Neuronal stem cell (in vitro differentiated cells): ENCODE results near the gene ZNF81.
"Not testable (repeated sequence)": the region's sequence is repeated elsewhere in the genome, so short reads cannot be mapped to it uniquely, and the experiment has no call there.

Experiments used
- DNase-seq: peaks from one replicate; pipeline ENCODE4 v3.0.0-alpha.2; 2013; ENCODE audit warnings: low spot score
- H2AFZ ChIP-seq: one replicate; pipeline ENCODE4 v1.6.1; 2013; ENCODE audit warnings: mild to moderate bottlenecking, low read length, inconsistent platforms
- H2AK5ac ChIP-seq: 2 replicates; pipeline ENCODE4 v1.6.1; 2013; ENCODE audit warnings: low read depth, mild to moderate bottlenecking, inconsistent platforms, low read length, moderate library complexity, mixed read lengths
- H2BK120ac ChIP-seq: 2 replicates; pipeline ENCODE4 v1.6.1; 2013; ENCODE audit warnings: low read depth, mild to moderate bottlenecking, inconsistent platforms, low read length, moderate library complexity, mixed read lengths
- H2BK12ac ChIP-seq: one replicate; pipeline ENCODE4 v1.6.1; 2013; ENCODE audit warnings: low read length, inconsistent platforms
- H2BK15ac ChIP-seq: 2 replicates; pipeline ENCODE4 v1.6.1; 2013; ENCODE audit warnings: mild to moderate bottlenecking, low read length, inconsistent platforms, mixed read lengths
- H2BK5ac ChIP-seq: one replicate; pipeline ENCODE4 v1.6.1; 2013; ENCODE audit warnings: inconsistent platforms, mild to moderate bottlenecking, low read length, moderate library complexity
- H3K14ac ChIP-seq: one replicate; pipeline ENCODE4 v1.6.1; 2013; ENCODE audit warnings: low read length, inconsistent platforms
- H3K18ac ChIP-seq: 2 replicates; pipeline ENCODE4 v1.6.1; 2013; ENCODE audit warnings: low read length, inconsistent platforms
- H3K23ac ChIP-seq: 2 replicates; pipeline ENCODE4 v1.6.1; 2013; ENCODE audit warnings: low read depth, mild to moderate bottlenecking, mixed read lengths, low read length, inconsistent platforms; ENCODE audit not compliant: poor library complexity
- H3K27ac ChIP-seq: replicated peaks from 3 replicates; pipeline ENCODE4 v1.5.1; 2013; ENCODE audit warnings: low read length, inconsistent platforms
- H3K27me3 ChIP-seq, 3 experiments: 2 replicates each; pipeline ENCODE4 v1.6.1; 2013; ENCODE audit warnings: low read length in 3 of 3, mild to moderate bottlenecking in 2 of 3, inconsistent platforms in 1 of 3, low read depth in 1 of 3, mixed read lengths in 1 of 3, moderate library complexity in 1 of 3; ENCODE audit not compliant: control insufficient read depth in 3 of 3, insufficient read depth in 3 of 3
- H3K36me3 ChIP-seq, 2 donors: replicated peaks in 1 of 2; 2 replicates each; pipeline ENCODE4 v1.6.1; 2013; ENCODE audit warnings: low read length in 2 of 2; ENCODE audit not compliant: control insufficient read depth in 2 of 2, insufficient read depth in 2 of 2
- H3K4ac ChIP-seq: 2 replicates; pipeline ENCODE4 v1.6.1; 2013; ENCODE audit warnings: inconsistent platforms, mild to moderate bottlenecking, low read length, moderate library complexity
- H3K4me1 ChIP-seq, 2 donors: 1 replicate in 1 of 2; 2 replicates in 1 of 2; pipeline ENCODE4 v1.6.1; 2013; ENCODE audit warnings: low read length in 2 of 2, low read depth in 1 of 2; ENCODE audit not compliant: control insufficient read depth in 2 of 2, insufficient read depth in 1 of 2
- H3K4me2 ChIP-seq: one replicate; pipeline ENCODE4 v1.6.1; 2013; ENCODE audit warnings: mild to moderate bottlenecking, low read length, inconsistent platforms; ENCODE audit not compliant: insufficient read depth, poor library complexity, severe bottlenecking
- H3K4me3 ChIP-seq, 2 donors: 2 replicates each; pipeline ENCODE4 v1.5.1; 2013; ENCODE audit warnings: low read length in 2 of 2, mild to moderate bottlenecking in 2 of 2, inconsistent platforms in 1 of 2, moderate library complexity in 1 of 2
- H3K79me1 ChIP-seq: one replicate; pipeline ENCODE4 v1.6.1; 2013; ENCODE audit warnings: low read depth, mild to moderate bottlenecking, inconsistent platforms, low read length, moderate library complexity
- H3K9ac ChIP-seq: one replicate; pipeline ENCODE4 v1.6.1; 2013; ENCODE audit warnings: mild to moderate bottlenecking, low read depth, low read length, inconsistent platforms; ENCODE audit not compliant: poor library complexity
- H3K9me3 ChIP-seq, 2 donors: replicated peaks in 1 of 2; 2 replicates each; pipeline versions ENCODE3 to v1.6.1; 2013; ENCODE audit warnings: low read length in 2 of 2, mild to moderate bottlenecking in 2 of 2, inconsistent platforms in 1 of 2, low read depth in 1 of 2, mixed read lengths in 1 of 2, moderate library complexity in 1 of 2; ENCODE audit not compliant: control insufficient read depth in 2 of 2, insufficient read depth in 1 of 2
- H4K8ac ChIP-seq: one replicate; pipeline ENCODE4 v1.6.1; 2013; ENCODE audit warnings: low read depth, mild to moderate bottlenecking, inconsistent platforms, low read length, moderate library complexity
- H4K91ac ChIP-seq: one replicate; pipeline ENCODE4 v1.6.1; 2013; ENCODE audit warnings: low read length, low read depth, mild to moderate bottlenecking, inconsistent platforms; ENCODE audit not compliant: poor library complexity
- WGBS, 2 donors: extraction: QIAGEN DNeasy Blood & Tissue Kit; methylation state at CpG; one replicate each; pipeline ENCODE4 v1.1.7; 2013; ENCODE audit warnings: missing lambda C conversion rate in 2 of 2, mixed read lengths in 1 of 2; ENCODE audit not compliant: insufficient read length in 2 of 2, insufficient replicate concordance in 1 of 2; ENCODE audit errors: extremely low coverage in 2 of 2; 5-methylcytosine and 5-hydroxymethylcytosine counted together

ZNF81 gene

GRCh38 chrX:47806415-47807271, 30.1 kb upstream of the ZNF81 start:
- H3K79me1 ChIP-seq, H3K4me2 ChIP-seq, H2BK15ac ChIP-seq, H3K4ac ChIP-seq, DNase-seq, H3K23ac ChIP-seq, H2BK12ac ChIP-seq, H4K91ac ChIP-seq, H3K14ac ChIP-seq, H3K27me3 ChIP-seq, H2AK5ac ChIP-seq, H2BK5ac ChIP-seq, H3K36me3 ChIP-seq, H3K9me3 ChIP-seq, H3K9ac ChIP-seq, H2BK120ac ChIP-seq, H3K4me3 ChIP-seq, H3K4me1 ChIP-seq: not testable (repeated sequence)
- Histone ChIP-seq H3K18ac (peak overlapping the region; percentile 38), H2AFZ (peak overlapping the region; percentile 68), H4K8ac (peak overlapping the region; percentile 17), H3K27ac (peak overlapping the region; percentile 73)
- WGBS, 2 donors: no CpG with 5 or more reads among the region's 14 CpGs

- no CpG with 5 or more reads among the region's 3 CpGs for WGBS, 2 donors
- not testable (repeated sequence) for H3K27me3 ChIP-seq, H4K8ac ChIP-seq, H2AK5ac ChIP-seq, H3K9me3 ChIP-seq, H3K14ac ChIP-seq, H4K91ac ChIP-seq, H3K23ac ChIP-seq, H2BK120ac ChIP-seq, H3K4me3 ChIP-seq, H2BK5ac ChIP-seq, H3K4ac ChIP-seq, DNase-seq, H3K4me2 ChIP-seq, H3K36me3 ChIP-seq, H2AFZ ChIP-seq, H3K4me1 ChIP-seq, H3K27ac ChIP-seq, H2BK15ac ChIP-seq, H3K9ac ChIP-seq, H3K18ac ChIP-seq, H3K79me1 ChIP-seq, H2BK12ac ChIP-seq
These were observed 29.5 kb upstream of the ZNF81 start for GRCh38 chrX:47807272-47807538.

- no peak for DNase-seq
- H3K9me3 ChIP-seq: no peaks in the 10 kb centered on the region
- H3K18ac ChIP-seq: peak overlapping the region; percentile 8
- H3K4me3 ChIP-seq: no peak overlapping the region
- H3K9ac ChIP-seq: no peak overlapping the region
- no peak overlapping the region for H2BK120ac ChIP-seq
- no peak overlapping the region for H2AFZ ChIP-seq
- peaks cover 0 to 2% of the 10 kb centered on the region in 2 donors for H3K4me1 ChIP-seq
- no peak overlapping the region for H4K8ac ChIP-seq
- no peak overlapping the region for H3K14ac ChIP-seq
- H3K4ac ChIP-seq: no peak overlapping the region
- H3K23ac ChIP-seq: no peak overlapping the region
- no peak overlapping the region for H4K91ac ChIP-seq
- H2BK15ac ChIP-seq: no peak overlapping the region
- H3K27me3 ChIP-seq: peaks cover 0 to 3% (median 0%) of the 10 kb centered on the region in 3 experiments
- H3K4me2 ChIP-seq: no peak overlapping the region
- no peak overlapping the region for H2AK5ac ChIP-seq
- WGBS, 2 donors: no CpG with 5 or more reads among the region's 12 CpGs
- no peak overlapping the region for H2BK12ac ChIP-seq
- H2BK5ac ChIP-seq: no peak overlapping the region
- no peak overlapping the region for H3K27ac ChIP-seq
- H3K79me1 ChIP-seq: no peaks in the 10 kb centered on the region
- no peaks in the 10 kb centered on the region for H3K36me3 ChIP-seq
These were observed 29.2 kb upstream of the ZNF81 start for GRCh38 chrX:47807548-47807947.

GRCh38 chrX:47808904-47809788, 27.6 kb upstream of the ZNF81 start:
- DNase-seq: no peak
- peaks cover 0 to 2% of the 10 kb centered on the region in 2 donors for H3K4me1 ChIP-seq
- H3K27me3 ChIP-seq: peaks cover 0 to 2% (median 0%) of the 10 kb centered on the region in 3 experiments
- no peak overlapping the region for H3K14ac ChIP-seq
- no peak overlapping the region for H3K18ac ChIP-seq
- H3K9ac ChIP-seq: no peak overlapping the region
- no peak overlapping the region for H4K8ac ChIP-seq
- H3K4me2 ChIP-seq: no peak overlapping the region
- H3K36me3 ChIP-seq: no peaks in the 10 kb centered on the region
- no peak overlapping the region for H2BK5ac ChIP-seq
- H3K79me1 ChIP-seq: no peaks in the 10 kb centered on the region
- no peak overlapping the region for H3K27ac ChIP-seq
- no peaks in the 10 kb centered on the region for H3K9me3 ChIP-seq
- H3K23ac ChIP-seq: no peak overlapping the region
- H2AK5ac ChIP-seq: no peak overlapping the region
- no peak overlapping the region for H3K4me3 ChIP-seq
- H3K4ac ChIP-seq: no peak overlapping the region
- H2BK120ac ChIP-seq: no peak overlapping the region
- H2BK12ac ChIP-seq: no peak overlapping the region
- H2BK15ac ChIP-seq: no peak overlapping the region
- peak overlapping the region; percentile 7 for H2AFZ ChIP-seq
- H4K91ac ChIP-seq: no peak overlapping the region
- no CpG with 5 or more reads among the region's 9 CpGs for WGBS, 2 donors
